Measurements from ENCODE around the gene TRIM50. TPM values are rescaled to one million over a fixed set of nuclear protein-coding genes. Genes with fewer than 3 reads are reported as not detected.
"Not testable (repeated sequence)": the region's sequence is repeated elsewhere in the genome, so short reads cannot be mapped to it uniquely, and the experiment has no call there.

The TRIM50 gene
- polyA plus RNA-seq, 1 donor from 2014 or later, result not detected

DNA sequence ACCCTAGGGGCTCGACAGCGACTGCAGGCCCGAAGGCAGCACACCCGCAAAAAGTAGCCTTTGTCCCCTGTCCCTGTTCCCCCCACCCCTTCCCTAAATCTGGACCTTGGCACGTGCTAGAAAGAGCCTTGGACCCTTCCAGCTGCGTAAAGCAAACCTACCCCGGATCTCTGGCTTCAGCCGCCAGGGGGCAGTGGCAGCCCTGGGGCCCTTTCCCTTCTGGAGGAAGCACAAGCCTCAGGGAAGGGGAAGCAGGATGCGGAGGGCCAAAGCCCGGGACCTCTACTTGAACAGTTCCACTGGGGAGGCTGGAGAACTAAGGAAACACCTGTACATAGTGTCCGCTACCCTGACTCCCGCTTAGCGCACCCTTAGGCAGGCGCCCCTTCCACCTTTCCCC, 26.8 kb downstream of the TRIM50 start:
- not testable (repeated sequence) for H3K9me2 ChIP-seq (ENCODE audit: insufficient read depth, low read length); H4K20me1 ChIP-seq (ENCODE audit: insufficient read depth); H3K79me2 ChIP-seq (replicated peaks; ENCODE audit: insufficient read depth, low read length); H3K27ac ChIP-seq (ENCODE audit: low read length); H2AFZ ChIP-seq (ENCODE audit: low read depth, low read length); H3K36me3 ChIP-seq (ENCODE audit: insufficient read depth, low read length); H3F3A ChIP-seq (ENCODE audit: insufficient read depth, low read length, poor library complexity, severe bottlenecking); H3K9ac ChIP-seq (ENCODE audit: low read length); H3K4me2 ChIP-seq (ENCODE audit: low read length); H3K27me3 ChIP-seq (ENCODE audit: insufficient read depth, low read depth, low read length); H3K9me3 ChIP-seq (ENCODE audit: low read length); H3K4me3 ChIP-seq (ENCODE audit: low read length)

DNA sequence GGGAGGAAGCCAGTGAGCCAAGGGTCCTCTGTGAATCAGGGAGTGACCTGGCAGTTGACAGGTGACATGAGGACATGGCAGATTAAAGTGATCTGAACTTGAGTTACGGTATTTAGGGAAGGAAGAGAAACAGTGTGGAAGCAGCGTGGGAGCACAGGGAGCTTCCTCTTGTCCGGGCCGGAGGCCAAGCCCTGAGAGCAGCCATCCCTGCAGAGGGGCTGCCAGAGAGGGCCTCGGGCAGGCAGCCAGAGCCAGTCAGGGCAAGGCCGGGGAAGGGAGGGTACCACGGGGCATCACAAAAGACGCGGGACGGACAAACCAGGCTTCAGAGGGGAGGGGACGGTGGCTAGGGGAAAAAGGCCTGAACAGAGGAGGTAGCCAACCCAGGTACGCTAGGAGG, 28.1 kb downstream of the TRIM50 start:
- not testable (repeated sequence) for H3K27me3 ChIP-seq (ENCODE audit: insufficient read depth, low read depth, low read length); H3K36me3 ChIP-seq (ENCODE audit: insufficient read depth, low read length); H3K9me3 ChIP-seq (ENCODE audit: low read length); H3K9ac ChIP-seq (ENCODE audit: low read length); H3K27ac ChIP-seq (ENCODE audit: low read length); H3K4me3 ChIP-seq (ENCODE audit: low read length); H3F3A ChIP-seq (ENCODE audit: insufficient read depth, low read length, poor library complexity, severe bottlenecking); H2AFZ ChIP-seq (ENCODE audit: low read depth, low read length); H3K9me2 ChIP-seq (ENCODE audit: insufficient read depth, low read length); H3K4me2 ChIP-seq (ENCODE audit: low read length); H4K20me1 ChIP-seq (ENCODE audit: insufficient read depth); H3K79me2 ChIP-seq (replicated peaks; ENCODE audit: insufficient read depth, low read length)

- not testable (repeated sequence) for H3K4me2 ChIP-seq (ENCODE audit: low read length); H3K27me3 ChIP-seq (ENCODE audit: insufficient read depth, low read depth, low read length); H3K79me2 ChIP-seq (replicated peaks; ENCODE audit: insufficient read depth, low read length); H3K36me3 ChIP-seq (ENCODE audit: insufficient read depth, low read length); H3K9ac ChIP-seq (ENCODE audit: low read length); H3K9me2 ChIP-seq (ENCODE audit: insufficient read depth, low read length); H2AFZ ChIP-seq (ENCODE audit: low read depth, low read length); H3K9me3 ChIP-seq (ENCODE audit: low read length); H3F3A ChIP-seq (ENCODE audit: insufficient read depth, low read length, poor library complexity, severe bottlenecking); H4K20me1 ChIP-seq (ENCODE audit: insufficient read depth); H3K4me3 ChIP-seq (ENCODE audit: low read length); H3K27ac ChIP-seq (ENCODE audit: low read length)
These were observed 30.2 kb downstream of the TRIM50 start for GRCh38 chr7:73297706-73298105.

DNA sequence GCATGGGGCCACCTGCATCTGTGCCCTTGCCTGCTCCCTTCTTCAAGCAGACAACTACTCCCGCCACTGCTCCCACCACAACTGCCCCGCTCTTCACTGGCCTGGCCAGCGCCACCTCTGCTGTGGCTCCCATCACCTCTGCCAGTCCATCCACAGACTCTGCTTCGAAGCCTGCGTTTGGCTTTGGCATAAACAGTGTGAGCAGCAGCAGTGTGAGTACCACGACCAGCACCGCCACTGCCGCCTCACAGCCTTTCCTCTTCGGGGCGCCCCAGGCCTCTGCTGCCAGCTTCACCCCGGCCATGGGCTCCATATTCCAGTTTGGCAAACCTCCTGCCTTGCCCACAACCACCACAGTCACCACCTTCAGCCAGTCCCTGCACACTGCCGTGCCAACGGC, 30.6 kb downstream of the TRIM50 start:
- not testable (repeated sequence) for H3K27me3 ChIP-seq (ENCODE audit: insufficient read depth, low read depth, low read length); H3K79me2 ChIP-seq (replicated peaks; ENCODE audit: insufficient read depth, low read length); H3K9ac ChIP-seq (ENCODE audit: low read length); H3F3A ChIP-seq (ENCODE audit: insufficient read depth, low read length, poor library complexity, severe bottlenecking); H3K4me2 ChIP-seq (ENCODE audit: low read length); H3K27ac ChIP-seq (ENCODE audit: low read length); H4K20me1 ChIP-seq (ENCODE audit: insufficient read depth); H3K4me3 ChIP-seq (ENCODE audit: low read length); H3K36me3 ChIP-seq (ENCODE audit: insufficient read depth, low read length); H2AFZ ChIP-seq (ENCODE audit: low read depth, low read length); H3K9me2 ChIP-seq (ENCODE audit: insufficient read depth, low read length); H3K9me3 ChIP-seq (ENCODE audit: low read length)

GRCh38 chr7:73277210-73277609, 50.7 kb downstream of the TRIM50 start:
- H3F3A ChIP-seq (ENCODE audit: insufficient read depth, low read length, poor library complexity, severe bottlenecking); H3K27ac ChIP-seq (ENCODE audit: low read length); H3K4me2 ChIP-seq (ENCODE audit: low read length); H4K20me1 ChIP-seq (ENCODE audit: insufficient read depth); H3K27me3 ChIP-seq (ENCODE audit: insufficient read depth, low read depth, low read length); H3K4me3 ChIP-seq (ENCODE audit: low read length); H3K79me2 ChIP-seq (replicated peaks; ENCODE audit: insufficient read depth, low read length); H3K9me2 ChIP-seq (ENCODE audit: insufficient read depth, low read length); H3K9ac ChIP-seq (ENCODE audit: low read length); H2AFZ ChIP-seq (ENCODE audit: low read depth, low read length); H3K9me3 ChIP-seq (ENCODE audit: low read length); H3K36me3 ChIP-seq (ENCODE audit: insufficient read depth, low read length): not testable (repeated sequence)

GRCh38 chr7:73267813-73268212, 60.1 kb downstream of the TRIM50 start:
- not testable (repeated sequence) for H2AFZ ChIP-seq (ENCODE audit: low read depth, low read length); H3K79me2 ChIP-seq (replicated peaks; ENCODE audit: insufficient read depth, low read length); H3K36me3 ChIP-seq (ENCODE audit: insufficient read depth, low read length); H4K20me1 ChIP-seq (ENCODE audit: insufficient read depth); H3K27ac ChIP-seq (ENCODE audit: low read length); H3K27me3 ChIP-seq (ENCODE audit: insufficient read depth, low read depth, low read length); H3K9me2 ChIP-seq (ENCODE audit: insufficient read depth, low read length); H3K4me3 ChIP-seq (ENCODE audit: low read length); H3K4me2 ChIP-seq (ENCODE audit: low read length); H3F3A ChIP-seq (ENCODE audit: insufficient read depth, low read length, poor library complexity, severe bottlenecking); H3K9me3 ChIP-seq (ENCODE audit: low read length); H3K9ac ChIP-seq (ENCODE audit: low read length)

DNA sequence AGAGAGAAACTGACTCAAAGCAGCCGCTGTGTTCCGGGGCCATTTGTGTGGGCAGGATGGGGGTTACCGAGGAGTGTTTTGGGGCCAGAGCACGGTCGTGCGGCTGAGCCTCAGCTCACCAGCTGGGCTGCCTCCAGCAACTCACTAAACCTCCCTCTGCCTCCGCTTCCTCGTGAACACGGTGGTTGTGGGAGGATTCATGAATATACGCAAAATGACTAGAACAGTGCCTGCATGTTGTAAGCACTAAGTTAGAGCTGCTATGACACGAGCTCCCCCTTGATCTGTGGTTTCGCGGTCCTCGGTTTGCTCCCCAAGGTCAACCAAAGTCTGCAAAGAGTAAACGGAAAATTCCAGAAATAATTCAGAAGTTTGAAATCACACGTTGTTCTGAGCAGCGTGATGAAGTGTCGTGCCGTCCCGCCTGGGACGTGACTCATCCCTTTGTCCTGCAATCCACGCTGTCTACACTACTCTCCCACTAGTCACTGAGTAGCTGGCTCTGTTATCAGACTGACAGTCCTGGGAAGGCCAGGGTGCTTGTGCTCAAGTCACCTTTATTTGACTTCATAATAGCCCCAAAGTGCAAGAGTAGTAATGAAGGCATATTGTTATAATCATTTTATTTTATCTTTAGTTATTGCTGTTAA, 61.0 kb downstream of the TRIM50 start:
- not testable (repeated sequence) for H3K9ac ChIP-seq (ENCODE audit: low read length); H3K27me3 ChIP-seq (ENCODE audit: insufficient read depth, low read depth, low read length); H4K20me1 ChIP-seq (ENCODE audit: insufficient read depth); H3K9me3 ChIP-seq (ENCODE audit: low read length); H3K4me2 ChIP-seq (ENCODE audit: low read length); H3K36me3 ChIP-seq (ENCODE audit: insufficient read depth, low read length); H3K9me2 ChIP-seq (ENCODE audit: insufficient read depth, low read length); H3K27ac ChIP-seq (ENCODE audit: low read length); H3F3A ChIP-seq (ENCODE audit: insufficient read depth, low read length, poor library complexity, severe bottlenecking); H3K79me2 ChIP-seq (replicated peaks; ENCODE audit: insufficient read depth, low read length); H3K4me3 ChIP-seq (ENCODE audit: low read length); H2AFZ ChIP-seq (ENCODE audit: low read depth, low read length)
